ENCODE data around the gene DVL1. TPM values are rescaled to one million over a fixed set of nuclear protein-coding genes. Genes with fewer than 3 reads are reported as not detected.
A peak's percentile ranks its signal among the peaks of the same experiment; 100 is the strongest.

Gene DVL1
- total and polyA plus RNA-seq, 9 of the 15 experiments (the other 6 are each of a cell fraction or from before 2014, with no cell fraction given), result 0.62 to 135 (median 24.3) TPM

GRCh38 chr1:1309251-1310108 lies 39.7 kb downstream of the DVL1 start (continued):
- TF ChIP-seq MCM7 (IDR thresholded peaks at IDR 0.05) (no peak), CBFB (CRISPR knock-in tag; IDR thresholded peaks at IDR 0.05) (peak; percentile 15; the same call in 1 of the 2 replicates), SUPT5H (IDR thresholded peaks at IDR 0.05) (peak; percentile 53), ZZZ3 (IDR thresholded peaks at IDR 0.05) (no peak), ZNF274 (IDR thresholded peaks at IDR 0.05; ENCODE audit: borderline replicate concordance, low read depth, low read length) (no peak; the same call in 1 of the 2 replicates), MNT (conservative IDR thresholded peaks at IDR 0.05) (peak in 1 of 2 experiments; percentile 57; a peak in 1 of 4 replicates), ZMIZ1 (IDR thresholded peaks at IDR 0.05; ENCODE audit: low read depth in 2 of 2, low read length in 2 of 2) (no peak), BHLHE40 (IDR thresholded peaks at IDR 0.05; ENCODE audit: low read length) (peak; percentile 80; the same call in 1 of the 2 replicates), CREB1 (IDR thresholded peaks at IDR 0.05) (no peak), CREB1 (CRISPR knock-in tag; IDR thresholded peaks at IDR 0.05) (no peak; the same call in 1 of the 2 replicates), TRIM24 (IDR thresholded peaks at IDR 0.05) (no peak), GMEB1 (CRISPR knock-in tag; IDR thresholded peaks at IDR 0.05) (no peak), USF1 (CRISPR knock-in tag; IDR thresholded peaks at IDR 0.05) (peak; percentile 88), XRCC4 (IDR thresholded peaks at IDR 0.05; ENCODE audit: extremely low read depth, insufficient read depth, insufficient read length) (no peak), SNRNP70 (optimal IDR thresholded peaks at IDR 0.05; ENCODE audit: low read depth, low read length) (no peak), SNIP1 (IDR thresholded peaks at IDR 0.05; ENCODE audit: low read depth) (no peak), POLR2A (conservative IDR thresholded peaks at IDR 0.05) (peak; percentile 60; the same call in 1 of the 2 replicates), SIN3A (IDR thresholded peaks at IDR 0.05; ENCODE audit: borderline replicate concordance in 2 of 2, control insufficient read depth in 1 of 2, low read depth in 2 of 2, low read length in 2 of 2) (peak in 1 of 2 experiments; percentile 53; a peak in 2 of 4 replicates), SIN3B (IDR thresholded peaks at IDR 0.05; ENCODE audit: low read depth) (no peak), ATF4 (CRISPR knock-in tag; IDR thresholded peaks at IDR 0.05) (no peak)
